ENCODE data around the gene UCP2.

Gene UCP2

GRCh38 chr11:73972620-73973449, 9.8 kb downstream of the UCP2 start:
- FAIRE-seq (no peak), DNase-seq (ENCODE audit: extremely low spot score, insufficient read length, low read depth) (no peak)

DNA sequence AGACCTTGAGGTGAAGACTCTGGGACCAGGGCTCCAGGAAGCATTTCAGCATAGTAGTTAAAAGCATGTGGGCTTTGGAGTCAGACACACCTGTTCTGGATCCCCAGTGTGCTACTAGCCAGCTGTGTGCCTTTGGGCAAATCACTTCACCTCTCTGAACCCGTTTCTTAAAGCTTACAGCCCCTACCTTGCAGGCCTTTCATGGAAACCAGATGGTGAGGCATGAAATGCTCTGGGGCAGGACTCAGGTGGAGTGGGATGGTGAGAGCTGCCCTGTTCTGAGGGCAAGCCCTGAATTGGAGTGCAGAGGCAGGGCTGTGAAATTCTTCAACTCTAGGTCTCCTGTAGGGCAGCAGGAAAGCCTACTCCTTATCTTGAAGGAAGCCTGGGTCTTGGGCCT, 10.5 kb downstream of the UCP2 start:
- DNase-seq (ENCODE audit: extremely low spot score, insufficient read length, low read depth) (no peak), FAIRE-seq (no peak)

- no peak for DNase-seq (ENCODE audit: extremely low spot score, insufficient read length, low read depth)
- FAIRE-seq: no peak
Measured at GRCh38 chr11:73971175-73971719, 11.4 kb downstream of the UCP2 start.

GRCh38 chr11:73969991-73970800, 12.4 kb downstream of the UCP2 start:
- no peak for DNase-seq (ENCODE audit: extremely low spot score, insufficient read length, low read depth)
- FAIRE-seq: no peak

- no peak for FAIRE-seq
- DNase-seq (ENCODE audit: extremely low spot score, insufficient read length, low read depth): no peak
Measured at GRCh38 chr11:73969091-73969490, 13.6 kb downstream of the UCP2 start.

- FAIRE-seq (no peak), DNase-seq (ENCODE audit: extremely low spot score, insufficient read length, low read depth) (no peak)
Measured at GRCh38 chr11:73968356-73968966, 14.2 kb downstream of the UCP2 start.

DNA sequence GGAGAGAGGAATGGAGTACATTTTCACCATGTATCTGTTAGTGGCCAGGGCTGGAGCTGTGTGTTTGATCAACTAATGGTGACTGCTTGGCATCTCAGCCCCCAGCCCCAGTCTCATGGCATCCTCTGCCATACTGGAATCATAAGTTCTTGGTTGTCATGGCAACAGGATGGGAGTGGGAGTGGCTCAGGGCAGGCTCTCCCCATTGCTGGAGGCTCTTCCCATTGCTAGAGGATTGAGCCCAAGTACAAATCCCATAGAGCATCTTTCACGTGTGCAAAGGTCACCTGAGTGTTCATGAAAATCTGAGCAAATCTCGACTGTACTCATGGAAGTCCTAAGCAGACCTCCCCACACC, 16.9 kb downstream of the UCP2 start:
- DNase-seq (ENCODE audit: extremely low spot score, insufficient read length, low read depth) (no peak), FAIRE-seq (no peak)

GRCh38 chr11:73965076-73965763, 17.4 kb downstream of the UCP2 start:
- FAIRE-seq (no peak), DNase-seq (ENCODE audit: extremely low spot score, insufficient read length, low read depth) (no peak)

GRCh38 chr11:73963861-73964260, 18.8 kb downstream of the UCP2 start:
- no peak for DNase-seq (ENCODE audit: extremely low spot score, insufficient read length, low read depth)
- no peak for FAIRE-seq

DNA sequence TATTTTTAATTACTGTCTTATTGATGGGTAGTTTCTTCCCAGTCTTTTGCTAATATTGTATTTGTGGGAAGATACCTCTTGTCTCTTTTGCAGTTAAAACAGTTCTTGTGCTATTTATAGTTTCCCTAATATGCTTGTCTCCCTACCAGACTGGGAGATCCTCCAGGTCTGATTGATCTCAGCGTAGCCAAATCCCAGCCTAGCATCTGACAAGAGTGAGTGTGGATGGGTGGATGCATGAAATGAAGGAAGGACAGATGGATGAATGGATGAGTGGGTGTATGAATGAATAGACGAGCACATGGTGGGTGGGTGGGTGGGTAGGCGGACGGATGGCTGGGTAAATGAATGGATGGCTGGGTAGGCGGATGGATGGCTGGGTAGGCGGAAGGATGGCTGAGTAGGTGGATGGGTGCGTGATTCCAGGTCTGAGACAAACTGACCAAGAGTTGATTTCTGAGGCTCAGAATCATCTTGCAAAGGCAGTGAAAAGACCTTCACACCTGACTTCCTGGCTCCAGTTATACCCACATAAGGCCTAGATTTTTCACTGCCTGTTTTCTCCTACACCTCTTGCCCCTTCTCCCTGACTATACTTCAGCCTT, 20.4 kb downstream of the UCP2 start:
- no peak for FAIRE-seq
- no peak for DNase-seq (ENCODE audit: extremely low spot score, insufficient read length, low read depth)

- DNase-seq (ENCODE audit: extremely low spot score, insufficient read length, low read depth): no peak
- FAIRE-seq: no peak
Measured at GRCh38 chr11:73961321-73961720, 21.3 kb downstream of the UCP2 start.

GRCh38 chr11:73958521-73959141, 24.0 kb downstream of the UCP2 start:
- no peak for FAIRE-seq
- no peak for DNase-seq (ENCODE audit: extremely low spot score, insufficient read length, low read depth)

DNA sequence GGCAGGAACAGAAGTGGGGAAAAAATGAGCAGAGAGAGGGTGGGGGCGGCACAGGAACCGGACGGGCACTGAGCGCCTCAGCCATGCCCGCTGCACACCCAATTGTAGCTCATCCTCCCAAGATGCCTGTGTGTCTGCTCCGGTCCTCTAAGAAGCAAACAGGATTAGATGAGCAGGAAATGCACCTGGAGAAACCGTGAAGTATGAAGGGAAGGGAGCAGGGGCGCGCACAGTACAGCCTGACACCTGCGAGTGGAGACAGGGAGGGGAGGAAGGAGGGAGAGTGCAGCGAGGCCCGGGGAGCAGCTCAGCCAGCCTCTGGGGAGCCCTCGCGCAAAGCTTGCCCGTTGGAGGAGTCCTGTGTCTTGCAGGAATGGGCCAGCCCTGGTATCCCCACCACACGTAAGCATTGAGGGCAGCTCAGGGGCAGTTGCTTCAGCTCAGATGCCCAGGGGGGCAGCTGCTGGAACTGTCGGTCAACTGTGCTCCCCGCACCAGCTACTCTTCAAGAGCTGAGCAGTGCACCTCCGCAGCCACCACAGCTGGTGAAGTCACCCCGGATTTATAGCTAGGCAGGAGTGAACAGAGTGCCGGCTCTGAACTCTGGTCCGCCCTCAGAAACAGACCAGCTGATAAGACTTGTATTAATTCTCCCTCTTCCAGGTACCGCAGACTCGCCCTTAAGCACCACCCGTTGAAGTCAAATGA, 24.8 kb downstream of the UCP2 start:
- DNase-seq (ENCODE audit: extremely low spot score, insufficient read length, low read depth) (no peak), FAIRE-seq (no peak)

GRCh38 chr11:73956876-73957653, 25.6 kb downstream of the UCP2 start:
- FAIRE-seq (no peak), DNase-seq (ENCODE audit: extremely low spot score, insufficient read length, low read depth) (no peak)

DNA sequence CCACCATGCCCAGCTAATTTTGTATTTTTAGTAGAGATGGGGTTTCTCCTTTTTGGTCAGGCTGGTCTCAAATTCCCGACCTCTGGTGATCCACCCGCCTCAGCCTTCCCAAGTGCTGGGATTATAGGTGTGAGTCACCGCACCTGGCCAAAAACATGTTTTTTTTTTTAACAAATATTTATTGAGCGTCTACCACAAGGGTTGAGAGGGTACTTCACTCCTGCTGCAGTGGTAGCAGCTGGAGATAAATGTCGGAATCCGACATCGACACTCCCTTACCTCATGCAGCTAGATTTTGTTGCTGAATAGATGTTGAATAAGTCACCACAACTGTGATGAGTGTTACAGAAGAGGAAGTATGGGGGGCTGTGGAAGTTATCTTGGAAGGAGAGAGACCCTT, 30.8 kb downstream of the UCP2 start:
- DNase-seq (ENCODE audit: extremely low spot score, insufficient read length, low read depth) (no peak), FAIRE-seq (no peak)

GRCh38 chr11:73950869-73951710, 31.6 kb downstream of the UCP2 start, which contains the start of gene DNAJB13:
TSS of gene DNAJB13 (plus strand) at chr11:73951026. CDS start at chr11:73951070, 44 bp downstream.
- DNase-seq (ENCODE audit: extremely low spot score, insufficient read length, low read depth) (peak; percentile 77), FAIRE-seq (peak; percentile 78)

GRCh38 chr11:73949912-73950311, 32.7 kb downstream of the UCP2 start:
- DNase-seq (ENCODE audit: extremely low spot score, insufficient read length, low read depth): no peak
- no peak for FAIRE-seq
